Measurements from ENCODE around the gene ECM2. TPM values are rescaled to one million over a fixed set of nuclear protein-coding genes. Genes with fewer than 3 reads are reported as not detected.

Gene ECM2
- total and polyA plus RNA-seq, 2 of the 8 experiments (the other 6 are each of a cell fraction or from before 2014, with no cell fraction given), result not detected

DNA sequence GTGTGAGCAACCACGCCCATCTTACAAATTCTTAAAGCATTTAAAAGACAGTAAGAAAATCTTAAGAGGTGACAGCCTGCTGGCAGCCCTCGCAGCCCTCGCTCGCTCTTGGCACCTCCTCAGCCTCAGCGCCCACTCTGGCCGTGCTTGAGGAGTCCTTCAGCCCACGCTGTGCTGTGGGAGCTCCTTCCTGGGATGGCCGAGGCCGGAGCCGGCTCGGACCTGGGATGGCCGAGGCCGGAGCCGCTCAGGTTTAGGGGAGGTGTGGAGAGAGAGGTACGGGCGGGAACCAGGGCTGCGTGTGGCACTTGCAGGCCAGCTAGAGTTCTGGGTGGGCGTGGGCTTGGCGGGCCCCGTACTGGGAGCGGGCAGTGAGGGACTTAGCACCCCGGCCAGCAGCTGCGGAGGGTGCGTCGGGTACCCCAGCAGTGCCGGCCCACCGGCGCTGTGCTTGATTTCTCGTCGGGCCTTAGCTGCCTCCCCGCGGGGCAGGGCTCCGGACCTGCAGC is 9.3 kb upstream of the ECM2 start:
- Histone ChIP-seq H3K9ac (replicated peaks in 1 of 4; ENCODE audit: extremely low read depth in 1 of 4, low read depth in 3 of 4, low read length in 3 of 4) (no peak overlapping the region), H3K56ac (replicated peaks; ENCODE audit: insufficient read length, low read depth, low read length) (no peak overlapping the region), H3K27me3 (replicated peaks in 1 of 4; ENCODE audit: control insufficient read depth in 3 of 4, extremely low read depth in 1 of 4, insufficient read depth in 3 of 4, low read length in 3 of 4) (no peaks in the 10 kb centered on the region), H3K23ac (ENCODE audit: insufficient read length) (no peak overlapping the region), H2BK12ac (ENCODE audit: low read depth, low read length) (no peak overlapping the region), H4K20me1 (replicated peaks in 1 of 2; ENCODE audit: control insufficient read depth in 1 of 2, insufficient read depth in 2 of 2, low read length in 2 of 2) (no peaks in the 10 kb centered on the region), H3K4me3 (ENCODE audit: extremely low read depth in 1 of 4, insufficient read depth in 2 of 4, low read depth in 3 of 4, low read length in 4 of 4) (no peak overlapping the region), H4K5ac (ENCODE audit: insufficient read length, low read depth, low read length) (no peak overlapping the region), H2AK5ac (ENCODE audit: low read depth, low read length) (no peak overlapping the region), H3K9me3 (ENCODE audit: insufficient read depth in 2 of 2, low read depth in 1 of 2, low read length in 1 of 2) (peaks cover 0 to 3% of the 10 kb centered on the region in 2 experiments; a peak in 1 of 4 replicates), H2BK120ac (replicated peaks; ENCODE audit: low read depth, low read length) (no peak overlapping the region), H2BK15ac (ENCODE audit: low read length) (no peak overlapping the region), H4K91ac (replicated peaks; ENCODE audit: insufficient read length, low read length) (no peak overlapping the region), H3K4me2 (ENCODE audit: insufficient read depth in 1 of 2, low read depth in 2 of 2, low read length in 2 of 2) (no peak overlapping the region), H3K4ac (replicated peaks; ENCODE audit: insufficient read length, low read depth, low read length) (no peak overlapping the region), H2AFZ (ENCODE audit: low read length) (no peak overlapping the region), H3K18ac (ENCODE audit: extremely low read depth, low read length) (no peak overlapping the region), H3K79me2 (ENCODE audit: control insufficient read depth in 1 of 2, insufficient read depth in 2 of 2, low read length in 2 of 2) (no peaks in the 10 kb centered on the region), H3K4me1 (replicated peaks in 1 of 4; ENCODE audit: control insufficient read depth in 3 of 4, insufficient read depth in 4 of 4, low read length in 3 of 4) (no peaks in the 10 kb centered on the region), H3K36me3 (ENCODE audit: control insufficient read depth in 2 of 4, insufficient read depth in 4 of 4, low read length in 3 of 4) (no peaks in the 10 kb centered on the region), H2BK20ac (ENCODE audit: low read length) (no peak overlapping the region), H3K27ac (ENCODE audit: low read depth, low read length) (no peak overlapping the region), H3K23me2 (ENCODE audit: low read depth, low read length) (no peaks in the 10 kb centered on the region), H4K8ac (ENCODE audit: extremely low read depth, insufficient read depth, low read length) (no peak overlapping the region), H3K14ac (ENCODE audit: insufficient read length) (no peak overlapping the region), H3K79me1 (ENCODE audit: low read depth, low read length) (no peaks in the 10 kb centered on the region), H2BK5ac (ENCODE audit: low read depth, low read length) (no peak overlapping the region)
- no peak for FAIRE-seq
- DNase-seq (ENCODE audit: low read depth in 1 of 2, low spot score in 2 of 2), result no peak
- 94% methylated on average over 18 of the region's 33 CpGs; no CpG with 5 or more reads in 1 of the 2 experiments for WGBS, 2 experiments (ENCODE audit: extremely low coverage in 1 of 2, insufficient coverage in 1 of 2, insufficient read length in 1 of 2, insufficient replicate concordance in 2 of 2, low coverage in 1 of 2, low lambda C conversion rate in 2 of 2, missing lambda C conversion rate in 1 of 2)
- TF ChIP-seq, protein P1, sequence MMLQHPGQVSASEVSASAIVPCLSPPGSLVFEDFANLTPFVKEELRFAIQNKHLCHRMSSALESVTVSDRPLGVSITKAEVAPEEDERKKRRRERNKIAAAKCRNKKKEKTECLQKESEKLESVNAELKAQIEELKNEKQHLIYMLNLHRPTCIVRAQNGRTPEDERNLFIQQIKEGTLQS (IDR thresholded peaks at IDR 0.05; ENCODE audit: insufficient read depth, low read depth, low read length), result no peak
- TF ChIP-seq HDAC6 (IDR thresholded peaks at IDR 0.05; ENCODE audit: low read depth, low read length) (no peak), NANOG (IDR thresholded peaks at IDR 0.05; ENCODE audit: insufficient read depth, low read depth, low read length, poor library complexity, severe bottlenecking) (no peak), SP4 (IDR thresholded peaks at IDR 0.05; ENCODE audit: low read length) (no peak)
- TF ChIP-seq, protein P2, sequence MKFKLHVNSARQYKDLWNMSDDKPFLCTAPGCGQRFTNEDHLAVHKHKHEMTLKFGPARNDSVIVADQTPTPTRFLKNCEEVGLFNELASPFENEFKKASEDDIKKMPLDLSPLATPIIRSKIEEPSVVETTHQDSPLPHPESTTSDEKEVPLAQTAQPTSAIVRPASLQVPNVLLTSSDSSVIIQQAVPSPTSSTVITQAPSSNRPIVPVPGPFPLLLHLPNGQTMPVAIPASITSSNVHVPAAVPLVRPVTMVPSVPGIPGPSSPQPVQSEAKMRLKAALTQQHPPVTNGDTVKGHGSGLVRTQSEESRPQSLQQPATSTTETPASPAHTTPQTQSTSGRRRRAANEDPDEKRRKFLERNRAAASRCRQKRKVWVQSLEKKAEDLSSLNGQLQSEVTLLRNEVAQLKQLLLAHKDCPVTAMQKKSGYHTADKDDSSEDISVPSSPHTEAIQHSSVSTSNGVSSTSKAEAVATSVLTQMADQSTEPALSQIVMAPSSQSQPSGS (IDR thresholded peaks at IDR 0.05; ENCODE audit: low read length), result no peak
- CTCF ChIA-PET (ENCODE audit: partially characterized antibody), result interaction anchor here (1.0 to 1.5 kb wide), 2 partner anchors 43 to 55 kb away, joined by 4 to 6 read pairs; no protein-coding TSS in a partner anchor
- POLR2A ChIA-PET (ENCODE audit: partially characterized antibody), result no interaction called here
